ENCODE measurements around the gene CENPO.

GRCh38 chr2:24870440-24870839 lies 77.2 kb downstream of the CENPO start:
- no peak for TF ChIP-seq CTCF (conservative IDR thresholded peaks at IDR 0.05)
- no peak for TF ChIP-seq EZH2 (IDR thresholded peaks at IDR 0.05; ENCODE audit: low read depth)
